Glutamatergic neuron (in vitro differentiated cells): ENCODE results near the gene ZACN. TPM values are rescaled to one million over a fixed set of nuclear protein-coding genes. Genes with fewer than 3 reads are reported as not detected.

ENCODE experiments used
- DNase-seq: peaks from one replicate; pipeline ENCODE4 v3.0.0; 2022
- H3K27ac Mint-ChIP-seq: one replicate; pipeline ENCODE4 v1.8.0; 2020; ENCODE audit warnings: mild to moderate bottlenecking, mixed read lengths, inconsistent platforms; ENCODE audit not compliant: unreplicated experiment
- H3K27me3 Mint-ChIP-seq: one replicate; pipeline ENCODE4 v1.8.0; 2020; ENCODE audit warnings: mild to moderate bottlenecking, moderate library complexity, mixed read lengths, inconsistent platforms; ENCODE audit not compliant: unreplicated experiment
- H3K36me3 Mint-ChIP-seq: one replicate; pipeline ENCODE4 v1.8.0; 2020; ENCODE audit warnings: mild to moderate bottlenecking, mixed read lengths, inconsistent platforms; ENCODE audit not compliant: unreplicated experiment
- H3K4me1 Mint-ChIP-seq: one replicate; pipeline ENCODE4 v1.8.0; 2020; ENCODE audit warnings: mild to moderate bottlenecking, low read depth, mixed read lengths, inconsistent platforms; ENCODE audit not compliant: unreplicated experiment
- H3K4me3 Mint-ChIP-seq: one replicate; pipeline ENCODE4 v1.8.0; 2020; ENCODE audit warnings: mild to moderate bottlenecking, mixed read lengths, inconsistent platforms; ENCODE audit not compliant: unreplicated experiment
- H3K9me3 Mint-ChIP-seq: one replicate; pipeline ENCODE4 v1.8.0; 2020; ENCODE audit warnings: mild to moderate bottlenecking, moderate library complexity, mixed read lengths, inconsistent platforms; ENCODE audit not compliant: unreplicated experiment
- total RNA-seq: library from RNA; stranded (reverse); fragmentation: NEBNext Ultra II Directional; extraction: Animal tissue kit (Norgen Biotek cat#: 25700); gene quantifications from one replicate; pipeline ENCODE4 v1.2.1, GENCODE V29; 2021; ENCODE audit not compliant: unreplicated experiment
- TF ChIP-seq, protein P1 (sequence below): fragments of 200-600 bp; sonication (generic); IDR thresholded peaks from one replicate; pipeline ENCODE4 v1.5.0; 2021; ENCODE audit not compliant: partially characterized antibody, unreplicated experiment

ZACN gene
- total RNA-seq, 1 donor from 2014 or later, result 1.9 TPM

DNA sequence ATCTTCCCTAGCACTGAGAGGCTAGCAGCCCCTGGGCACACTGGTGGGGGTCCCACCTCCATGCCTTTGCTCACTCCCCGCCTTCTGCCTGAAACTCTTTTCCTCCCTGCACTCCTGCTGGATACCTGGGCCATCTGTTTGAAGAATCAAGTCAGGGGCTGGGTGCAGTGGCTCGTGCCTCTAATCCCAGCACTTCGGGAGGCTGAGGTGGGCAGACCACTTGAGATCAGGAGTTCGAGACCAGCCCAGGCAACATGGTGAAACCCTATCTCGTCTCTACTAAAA is 46.4 kb downstream of the ZACN start:
- Mint-ChIP-seq H3K27me3 (peaks cover 5% of the 10 kb centered on the region), H3K4me3 (no peak overlapping the region), H3K36me3 (no peaks in the 10 kb centered on the region), H3K27ac (no peak overlapping the region), H3K9me3 (peaks cover 6% of the 10 kb centered on the region), H3K4me1 (no peaks in the 10 kb centered on the region)
- no peak for DNase-seq
- TF ChIP-seq, protein P1, sequence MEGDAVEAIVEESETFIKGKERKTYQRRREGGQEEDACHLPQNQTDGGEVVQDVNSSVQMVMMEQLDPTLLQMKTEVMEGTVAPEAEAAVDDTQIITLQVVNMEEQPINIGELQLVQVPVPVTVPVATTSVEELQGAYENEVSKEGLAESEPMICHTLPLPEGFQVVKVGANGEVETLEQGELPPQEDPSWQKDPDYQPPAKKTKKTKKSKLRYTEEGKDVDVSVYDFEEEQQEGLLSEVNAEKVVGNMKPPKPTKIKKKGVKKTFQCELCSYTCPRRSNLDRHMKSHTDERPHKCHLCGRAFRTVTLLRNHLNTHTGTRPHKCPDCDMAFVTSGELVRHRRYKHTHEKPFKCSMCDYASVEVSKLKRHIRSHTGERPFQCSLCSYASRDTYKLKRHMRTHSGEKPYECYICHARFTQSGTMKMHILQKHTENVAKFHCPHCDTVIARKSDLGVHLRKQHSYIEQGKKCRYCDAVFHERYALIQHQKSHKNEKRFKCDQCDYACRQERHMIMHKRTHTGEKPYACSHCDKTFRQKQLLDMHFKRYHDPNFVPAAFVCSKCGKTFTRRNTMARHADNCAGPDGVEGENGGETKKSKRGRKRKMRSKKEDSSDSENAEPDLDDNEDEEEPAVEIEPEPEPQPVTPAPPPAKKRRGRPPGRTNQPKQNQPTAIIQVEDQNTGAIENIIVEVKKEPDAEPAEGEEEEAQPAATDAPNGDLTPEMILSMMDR, result peak; percentile 2

DNA sequence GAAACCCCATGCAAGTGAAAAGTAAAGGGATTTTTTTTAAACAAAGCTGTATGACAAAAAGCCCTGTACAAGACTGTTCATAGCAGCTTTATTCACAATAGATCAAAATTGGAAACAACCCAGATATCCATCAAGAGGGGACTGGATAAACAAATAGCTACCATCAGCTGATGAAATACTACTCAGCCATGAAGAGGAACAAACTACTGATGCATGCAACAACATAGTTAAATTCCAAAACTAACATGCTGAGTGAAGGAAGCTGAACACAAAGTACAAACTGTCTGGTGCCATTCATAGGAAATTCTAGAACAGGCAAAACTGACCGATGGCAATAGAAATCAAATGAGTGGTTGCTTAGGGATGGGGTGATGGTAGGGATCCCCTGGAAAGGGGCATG is 46.9 kb downstream of the ZACN start:
- no peak overlapping the region for H3K4me3 Mint-ChIP-seq
- no peak overlapping the region for H3K27ac Mint-ChIP-seq
- TF ChIP-seq, protein P1, result no peak
- H3K4me1 Mint-ChIP-seq, result no peaks in the 10 kb centered on the region
- peaks cover 6% of the 10 kb centered on the region for H3K9me3 Mint-ChIP-seq
- no peaks in the 10 kb centered on the region for H3K36me3 Mint-ChIP-seq
- no peak for DNase-seq
- H3K27me3 Mint-ChIP-seq, result peaks cover 6% of the 10 kb centered on the region

GRCh38 chr17:76130473-76130872 is 51.5 kb downstream of the ZACN start:
- Mint-ChIP-seq H3K27me3 (peaks cover 18% of the 10 kb centered on the region), H3K9me3 (peaks cover 3% of the 10 kb centered on the region), H3K4me3 (no peak overlapping the region), H3K4me1 (no peaks in the 10 kb centered on the region), H3K36me3 (no peaks in the 10 kb centered on the region), H3K27ac (no peak overlapping the region)
- TF ChIP-seq, protein P1, result no peak
- DNase-seq, result no peak

GRCh38 chr17:76131051-76131691 is 52.2 kb downstream of the ZACN start:
- Mint-ChIP-seq H3K4me1 (no peaks in the 10 kb centered on the region), H3K27me3 (peaks cover 18% of the 10 kb centered on the region), H3K36me3 (no peaks in the 10 kb centered on the region), H3K9me3 (peaks cover 1% of the 10 kb centered on the region), H3K27ac (no peak overlapping the region), H3K4me3 (no peak overlapping the region)
- TF ChIP-seq, protein P1, result no peak
- DNase-seq, result no peak

- Mint-ChIP-seq H3K9me3 (peaks cover 1% of the 10 kb centered on the region), H3K4me1 (no peaks in the 10 kb centered on the region), H3K27me3 (peaks cover 21% of the 10 kb centered on the region), H3K27ac (no peak overlapping the region), H3K36me3 (no peaks in the 10 kb centered on the region), H3K4me3 (no peak overlapping the region)
- TF ChIP-seq, protein P1, result no peak
- no peak for DNase-seq
Observed at GRCh38 chr17:76131692-76132573, 53.0 kb downstream of the ZACN start.
